HEK293T (cell line): Measurements from ENCODE around the gene RPL5.

ENCODE experiments used
- FOXA1 ChIP-seq: fragments of 450-650 bp; IDR thresholded peaks from 2 replicates; pipeline ENCODE4 v1.6.1; 2016; ENCODE audit warnings: mild to moderate bottlenecking
- FOXK2 ChIP-seq: fragments of 450-650 bp; IDR thresholded peaks from 2 replicates; pipeline ENCODE4 v1.6.1; 2016; ENCODE audit warnings: mild to moderate bottlenecking
- FOXM1 ChIP-seq: fragments of 450-650 bp; IDR thresholded peaks from 2 replicates; pipeline ENCODE4 v1.6.1; 2017; ENCODE audit warnings: mild to moderate bottlenecking, borderline replicate concordance
- TF ChIP-seq, protein P1 (sequence below): fragments of 450-650 bp; IDR thresholded peaks from 2 replicates; pipeline ENCODE4 v1.6.1; 2016

GRCh38 chr1:92844439-92844838 lies 12.6 kb downstream of the RPL5 start:
- TF ChIP-seq FOXK2: no peak
- TF ChIP-seq FOXA1: no peak
- no peak for TF ChIP-seq FOXM1
- TF ChIP-seq, protein P1, sequence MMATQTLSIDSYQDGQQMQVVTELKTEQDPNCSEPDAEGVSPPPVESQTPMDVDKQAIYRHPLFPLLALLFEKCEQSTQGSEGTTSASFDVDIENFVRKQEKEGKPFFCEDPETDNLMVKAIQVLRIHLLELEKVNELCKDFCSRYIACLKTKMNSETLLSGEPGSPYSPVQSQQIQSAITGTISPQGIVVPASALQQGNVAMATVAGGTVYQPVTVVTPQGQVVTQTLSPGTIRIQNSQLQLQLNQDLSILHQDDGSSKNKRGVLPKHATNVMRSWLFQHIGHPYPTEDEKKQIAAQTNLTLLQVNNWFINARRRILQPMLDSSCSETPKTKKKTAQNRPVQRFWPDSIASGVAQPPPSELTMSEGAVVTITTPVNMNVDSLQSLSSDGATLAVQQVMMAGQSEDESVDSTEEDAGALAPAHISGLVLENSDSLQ: no peak
